Natural killer cell (primary cell): ENCODE results near the gene ERAP2. TPM values are rescaled to one million over a fixed set of nuclear protein-coding genes. Genes with fewer than 3 reads are reported as not detected.

Source experiments
- ATAC-seq, 3 donors: fragments of 150-1000 bp in 2 of 3; fragments of 200-7000 bp in 1 of 3; cut with Tn5 transposase; 1 replicate in 1 of 3; 2 replicates in 2 of 3; pipeline ENCODE4 v1.10.0; 2021; ENCODE audit warnings: mild to moderate bottlenecking in 2 of 3, moderate library complexity in 2 of 3
- DNase-seq, 2 donors: peaks; one replicate each; pipeline versions ENCODE4 v3.0.0 to v3.0.0-alpha.2; 2013 to 2021; ENCODE audit warnings: mixed read lengths in 1 of 2
- H3K27ac ChIP-seq: one replicate; pipeline ENCODE4 v1.5.1; 2013; ENCODE audit warnings: mild to moderate bottlenecking, low read length
- H3K27me3 ChIP-seq: one replicate; pipeline ENCODE4 v1.6.1; 2013; ENCODE audit warnings: low read length; ENCODE audit not compliant: control insufficient read depth, insufficient read depth
- H3K36me3 ChIP-seq: one replicate; pipeline ENCODE4 v1.6.1; 2013; ENCODE audit warnings: low read length; ENCODE audit not compliant: control insufficient read depth, insufficient read depth
- H3K4me1 ChIP-seq: one replicate; pipeline ENCODE4 v1.6.1; 2013; ENCODE audit warnings: low read length; ENCODE audit not compliant: control insufficient read depth, insufficient read depth
- H3K4me3 ChIP-seq: one replicate; pipeline ENCODE4 v1.5.1; 2013; ENCODE audit warnings: low read length
- H3K9me3 ChIP-seq: one replicate; pipeline ENCODE4 v1.6.1; 2013; ENCODE audit warnings: low read length; ENCODE audit not compliant: control insufficient read depth, insufficient read depth
- H3K27ac Mint-ChIP-seq, 2 donors: one replicate each; pipeline ENCODE4 v1.8.0; 2022; ENCODE audit warnings: mild to moderate bottlenecking in 2 of 2, mixed read lengths in 2 of 2, moderate library complexity in 1 of 2
- H3K27me3 Mint-ChIP-seq, 2 donors: one replicate each; pipeline ENCODE4 v1.8.0; 2022; ENCODE audit warnings: low read depth in 2 of 2, mixed read lengths in 2 of 2
- H3K36me3 Mint-ChIP-seq: one replicate; pipeline ENCODE4 v1.8.0; 2022; ENCODE audit warnings: mixed read lengths
- H3K4me1 Mint-ChIP-seq, 2 donors: one replicate each; pipeline ENCODE4 v1.8.0; 2022; ENCODE audit warnings: mixed read lengths in 2 of 2
- H3K4me3 Mint-ChIP-seq: one replicate; pipeline ENCODE4 v1.8.0; 2022; ENCODE audit warnings: mild to moderate bottlenecking, moderate library complexity, mixed read lengths
- H3K9me3 Mint-ChIP-seq, 2 donors: one replicate each; pipeline ENCODE4 v1.8.0; 2022; ENCODE audit warnings: mixed read lengths in 2 of 2
- WGBS: methylation state at CpG from one replicate; pipeline ENCODE4 v1.1.7; 2013; ENCODE audit warnings: missing lambda C conversion rate; ENCODE audit not compliant: insufficient coverage; 5-methylcytosine and 5-hydroxymethylcytosine counted together
- intact Hi-C: fragments of 100-400 bp; cut with micrococcal nuclease; formaldehyde crosslinking; loops from one replicate; pipeline ENCODE4 v1.14.2; 2022
- total RNA-seq, 4 donors: library from RNA; stranded (reverse); fragments of 120-200 nt in 1 of 4; gene quantifications; one replicate each; pipeline versions ENCODE4 v1.2.3 to v1.2.4, GENCODE V29; 2013 to 2022
- TF ChIP-seq, protein P1 (sequence below): fragments of 200-600 bp; IDR thresholded peaks from one replicate; pipeline ENCODE4 v1.8.0; 2022; ENCODE audit warnings: antibody characterized with exemption

ERAP2 gene
- total RNA-seq, 3 donors from 2014 or later (not counting 1 experiment from before 2014, with no cell fraction given) = 41.5 to 81.8 (median 79.2) TPM

DNA sequence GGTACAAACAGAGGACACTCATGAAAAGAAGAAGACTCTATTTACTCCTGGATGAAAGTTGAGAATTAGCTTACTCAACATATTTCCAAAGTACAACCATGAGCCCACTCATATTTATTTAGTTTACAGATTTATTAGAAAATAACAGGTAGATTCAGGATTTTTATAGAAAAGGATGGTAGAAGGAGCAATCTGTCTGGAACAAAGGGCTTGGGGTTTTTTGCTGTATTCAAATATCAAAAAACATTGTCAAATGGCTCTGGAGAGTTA is 7.0 kb upstream of the ERAP2 start:
- Mint-ChIP-seq H3K4me3 (no peak overlapping the region), H3K4me1 (peaks cover 6 to 7% of the 10 kb centered on the region in 2 donors), H3K27me3 (peaks cover 0 to 4% of the 10 kb centered on the region in 2 donors), H3K36me3 (no peaks in the 10 kb centered on the region), H3K27ac (no peak overlapping the region), H3K9me3 (no peaks in the 10 kb centered on the region)
- no peaks in the 10 kb centered on the region for H3K36me3 ChIP-seq
- H3K27me3 ChIP-seq = no peaks in the 10 kb centered on the region
- TF ChIP-seq, protein P1, sequence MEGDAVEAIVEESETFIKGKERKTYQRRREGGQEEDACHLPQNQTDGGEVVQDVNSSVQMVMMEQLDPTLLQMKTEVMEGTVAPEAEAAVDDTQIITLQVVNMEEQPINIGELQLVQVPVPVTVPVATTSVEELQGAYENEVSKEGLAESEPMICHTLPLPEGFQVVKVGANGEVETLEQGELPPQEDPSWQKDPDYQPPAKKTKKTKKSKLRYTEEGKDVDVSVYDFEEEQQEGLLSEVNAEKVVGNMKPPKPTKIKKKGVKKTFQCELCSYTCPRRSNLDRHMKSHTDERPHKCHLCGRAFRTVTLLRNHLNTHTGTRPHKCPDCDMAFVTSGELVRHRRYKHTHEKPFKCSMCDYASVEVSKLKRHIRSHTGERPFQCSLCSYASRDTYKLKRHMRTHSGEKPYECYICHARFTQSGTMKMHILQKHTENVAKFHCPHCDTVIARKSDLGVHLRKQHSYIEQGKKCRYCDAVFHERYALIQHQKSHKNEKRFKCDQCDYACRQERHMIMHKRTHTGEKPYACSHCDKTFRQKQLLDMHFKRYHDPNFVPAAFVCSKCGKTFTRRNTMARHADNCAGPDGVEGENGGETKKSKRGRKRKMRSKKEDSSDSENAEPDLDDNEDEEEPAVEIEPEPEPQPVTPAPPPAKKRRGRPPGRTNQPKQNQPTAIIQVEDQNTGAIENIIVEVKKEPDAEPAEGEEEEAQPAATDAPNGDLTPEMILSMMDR = no peak
- H3K4me3 ChIP-seq = no peak overlapping the region
- no peaks in the 10 kb centered on the region for H3K9me3 ChIP-seq
- no peak overlapping the region for H3K27ac ChIP-seq
- no peak for DNase-seq
- ATAC-seq = no peak
- intact Hi-C loops = loop anchor here (1.0 kb wide), 1 partner anchor 293 kb away; no protein-coding TSS in a partner anchor
- H3K4me1 ChIP-seq = no peaks in the 10 kb centered on the region

DNA sequence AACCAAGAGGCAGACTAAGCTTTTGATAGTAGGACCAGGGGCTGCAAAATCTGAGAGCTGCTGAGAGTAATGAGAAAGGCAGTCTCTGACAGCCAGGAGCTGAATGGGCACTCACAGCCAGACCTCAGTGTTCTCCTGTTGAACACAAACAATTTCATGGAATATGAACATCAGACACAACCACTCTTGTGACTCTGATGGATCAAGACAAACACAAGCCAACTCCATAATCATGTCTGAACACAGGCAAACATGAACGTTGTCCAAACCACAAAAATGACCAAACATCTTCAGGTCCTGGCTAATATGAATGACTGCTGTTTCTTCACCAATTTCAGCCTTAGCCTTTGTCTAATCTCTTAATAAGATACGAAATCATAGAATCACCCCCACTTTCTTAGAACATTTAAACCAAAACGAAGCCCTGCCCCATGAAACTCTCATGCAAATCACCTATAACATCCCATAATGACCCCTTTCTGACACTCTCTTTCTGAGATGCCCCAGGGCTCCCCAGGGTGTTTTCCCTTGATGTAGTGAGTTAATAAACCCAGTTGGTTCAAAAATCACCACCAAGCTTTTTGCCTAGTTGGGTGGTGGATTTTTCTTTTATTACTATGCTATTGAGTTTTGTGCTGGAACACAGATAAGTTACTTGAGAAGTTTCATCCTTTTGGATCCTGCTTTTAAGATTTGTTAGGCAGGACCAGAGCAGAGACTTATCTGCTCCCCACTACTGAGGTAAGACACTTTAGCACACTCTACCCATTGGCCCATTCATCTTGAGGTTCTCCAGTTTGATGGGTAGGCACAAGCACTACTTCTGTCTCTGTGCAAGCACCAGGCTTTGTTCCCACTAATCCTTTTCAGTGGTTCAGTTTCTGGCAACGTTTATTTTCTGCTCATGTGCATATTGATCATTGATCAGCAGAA is 5.9 kb upstream of the ERAP2 start:
- no peaks in the 10 kb centered on the region for H3K36me3 Mint-ChIP-seq
- H3K9me3 ChIP-seq = no peaks in the 10 kb centered on the region
- H3K27me3 ChIP-seq = no peaks in the 10 kb centered on the region
- DNase-seq = peak in 1 of 2 donors; percentile 31
- TF ChIP-seq, protein P1 = no peak
- WGBS = 55% methylated on average over 4 of the region's 4 CpGs
- no peaks in the 10 kb centered on the region for H3K4me1 ChIP-seq
- H3K27me3 Mint-ChIP-seq = peaks cover 0 to 4% of the 10 kb centered on the region in 2 donors
- no peak overlapping the region for H3K27ac ChIP-seq
- H3K4me3 Mint-ChIP-seq = no peak overlapping the region
- intact Hi-C loops = no loop called here
- no peaks in the 10 kb centered on the region for H3K36me3 ChIP-seq
- H3K4me3 ChIP-seq = no peak overlapping the region
- H3K27ac Mint-ChIP-seq = no peak overlapping the region
- H3K9me3 Mint-ChIP-seq = no peaks in the 10 kb centered on the region
- no peak for ATAC-seq
- H3K4me1 Mint-ChIP-seq = peaks cover 6 to 8% of the 10 kb centered on the region in 2 donors

DNA sequence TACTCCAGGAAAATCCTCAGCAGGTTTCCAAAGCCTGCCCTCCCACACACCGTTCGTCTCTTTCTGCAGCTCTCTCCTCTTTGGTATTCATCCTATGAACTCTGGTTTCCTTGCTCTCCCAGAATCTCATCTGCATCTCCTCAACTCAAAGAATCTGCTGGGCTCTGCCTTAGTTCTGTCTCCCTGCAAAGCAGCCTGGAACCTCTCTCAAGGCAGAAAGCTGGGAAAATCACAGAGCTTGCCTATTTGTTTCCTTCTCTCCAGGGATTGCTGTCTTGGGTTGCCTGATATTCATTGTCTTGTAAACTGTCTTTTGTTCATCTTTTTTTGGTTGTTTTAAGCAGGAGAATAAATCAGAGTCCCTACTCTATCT is 5.3 kb upstream of the ERAP2 start:
- Histone ChIP-seq H3K4me3 (no peak overlapping the region), H3K27ac (no peak overlapping the region), H3K4me1 (peaks cover 5% of the 10 kb centered on the region), H3K36me3 (no peaks in the 10 kb centered on the region), H3K27me3 (no peaks in the 10 kb centered on the region), H3K9me3 (no peaks in the 10 kb centered on the region)
- DNase-seq (no peak), ATAC-seq (no peak)
- 92% methylated on average over 2 of the region's 2 CpGs for WGBS
- no peaks in the 10 kb centered on the region for H3K36me3 Mint-ChIP-seq
- H3K4me1 Mint-ChIP-seq = peaks cover 13 to 14% of the 10 kb centered on the region in 2 donors
- TF ChIP-seq, protein P1 = no peak
- H3K9me3 Mint-ChIP-seq = no peaks in the 10 kb centered on the region
- no peak overlapping the region for H3K4me3 Mint-ChIP-seq
- no peak overlapping the region for H3K27ac Mint-ChIP-seq
- intact Hi-C loops = no loop called here
- peaks cover 0 to 4% of the 10 kb centered on the region in 2 donors for H3K27me3 Mint-ChIP-seq

DNA sequence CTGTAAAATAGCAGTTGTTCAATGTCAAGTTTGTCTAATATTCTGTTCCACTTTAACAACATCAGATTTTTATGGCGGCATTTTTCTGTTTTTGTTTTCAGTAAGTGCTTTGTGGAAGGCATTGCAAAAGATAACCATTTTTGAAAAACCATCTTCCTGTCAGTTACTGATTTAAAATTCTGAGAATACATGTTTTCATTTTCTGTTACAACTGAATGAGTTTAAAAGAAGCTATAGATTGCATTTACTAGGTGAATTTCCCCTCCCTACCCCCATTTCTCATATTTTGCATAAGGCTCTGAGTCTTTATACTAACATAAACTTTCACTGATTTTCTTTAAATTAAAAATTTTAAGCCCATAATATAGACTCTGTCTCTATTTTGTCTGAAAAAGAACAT is 4.6 kb upstream of the ERAP2 start:
- TF ChIP-seq, protein P1 = no peak
- no peaks in the 10 kb centered on the region for H3K36me3 Mint-ChIP-seq
- Histone ChIP-seq H3K4me1 (peaks cover 6% of the 10 kb centered on the region), H3K36me3 (no peaks in the 10 kb centered on the region), H3K27me3 (no peaks in the 10 kb centered on the region), H3K27ac (no peak overlapping the region), H3K9me3 (no peaks in the 10 kb centered on the region), H3K4me3 (no peak overlapping the region)
- peaks cover 13 to 20% of the 10 kb centered on the region in 2 donors for H3K4me1 Mint-ChIP-seq
- no peaks in the 10 kb centered on the region for H3K9me3 Mint-ChIP-seq
- ATAC-seq = no peak
- intact Hi-C loops = no loop called here
- no peak overlapping the region for H3K27ac Mint-ChIP-seq
- no peak for DNase-seq
- no peak overlapping the region for H3K4me3 Mint-ChIP-seq
- WGBS = no CpG with 5 or more reads among the region's 1 CpG
- peaks cover 0 to 4% of the 10 kb centered on the region in 2 donors for H3K27me3 Mint-ChIP-seq
